Keratinocyte (primary cell): ENCODE data around the gene CDHR2. TPM values are rescaled to one million over a fixed set of nuclear protein-coding genes. Genes with fewer than 3 reads are reported as not detected.
A peak's percentile ranks its signal among the peaks of the same experiment; 100 is the strongest.

ENCODE experiments used
- DNase-seq: peaks from one replicate; pipeline ENCODE4 v3.0.0-alpha.2; 2011; ENCODE audit warnings: low read depth, missing footprints, low spot score
- FAIRE-seq: peaks from 2 replicates; lab custom pipeline; 2011; peaks lifted over from hg19 to GRCh38; lab: Jason Lieb, UNC
- H2AFZ ChIP-seq: 2 replicates; pipeline ENCODE4 v1.6.0; 2012; ENCODE audit warnings: low read length, control low read depth, inconsistent platforms; ENCODE audit not compliant: control insufficient read depth
- H3K27ac ChIP-seq: 2 replicates; pipeline ENCODE4 v1.5.1; 2011; ENCODE audit warnings: low read length; ENCODE audit not compliant: control insufficient read depth, insufficient read depth
- H3K27me3 ChIP-seq: 3 replicates; pipeline ENCODE4 v1.6.0; 2011; ENCODE audit warnings: low read length; ENCODE audit not compliant: control insufficient read depth, insufficient read depth; ENCODE audit errors: extremely low read depth
- H3K36me3 ChIP-seq, 2 experiments: 2 replicates in 1 of 2; 3 replicates in 1 of 2; pipeline ENCODE4 v1.5.1; 2011; ENCODE audit warnings: low read length in 2 of 2, mild to moderate bottlenecking in 1 of 2; ENCODE audit not compliant: control insufficient read depth in 2 of 2, insufficient read depth in 2 of 2; ENCODE audit errors: extremely low read depth in 1 of 2
- H3K4me1 ChIP-seq: 3 replicates; pipeline ENCODE4 v1.5.1; 2011; ENCODE audit warnings: low read length; ENCODE audit not compliant: control insufficient read depth, insufficient read depth; ENCODE audit errors: extremely low read depth
- H3K4me2 ChIP-seq: 3 replicates; pipeline ENCODE4 v1.6.0; 2011; ENCODE audit warnings: low read depth, low read length; ENCODE audit not compliant: control insufficient read depth, insufficient read depth; ENCODE audit errors: extremely low read depth
- H3K4me3 ChIP-seq, 3 experiments: fragments of 200-600 bp in 1 of 3; sonication (generic) in 1 of 3; 2 replicates in 2 of 3; 3 replicates in 1 of 3; pipeline ENCODE4 v1.5.1; 2011 to 2016; ENCODE audit warnings: low read length in 3 of 3, mild to moderate bottlenecking in 3 of 3, control low read depth in 2 of 3, inconsistent platforms in 1 of 3, low read depth in 1 of 3, mixed read lengths in 1 of 3, mixed run types in 1 of 3, moderate library complexity in 1 of 3; ENCODE audit not compliant: control insufficient read depth in 2 of 3, insufficient read depth in 2 of 3; ENCODE audit errors: extremely low read depth in 1 of 3
- H3K79me2 ChIP-seq: 2 replicates; pipeline ENCODE4 v1.6.0; 2012; ENCODE audit warnings: low read length; ENCODE audit not compliant: control insufficient read depth, insufficient read depth
- H3K9ac ChIP-seq: 3 replicates; pipeline ENCODE4 v1.6.0; 2011; ENCODE audit warnings: low read length; ENCODE audit not compliant: control insufficient read depth, insufficient read depth; ENCODE audit errors: extremely low read depth
- H3K9me1 ChIP-seq: 3 replicates; pipeline ENCODE4 v1.6.0; 2011; ENCODE audit warnings: low read length; ENCODE audit not compliant: control insufficient read depth, insufficient read depth; ENCODE audit errors: extremely low read depth
- H3K9me3 ChIP-seq: 2 replicates; pipeline ENCODE4 v1.5.1; 2012; ENCODE audit warnings: low read depth, low read length; ENCODE audit not compliant: control insufficient read depth
- H4K20me1 ChIP-seq: 3 replicates; pipeline ENCODE4 v1.6.0; 2011; ENCODE audit warnings: low read length; ENCODE audit not compliant: control insufficient read depth, insufficient read depth; ENCODE audit errors: extremely low read depth
- CTCF ChIP-seq, 3 experiments: IDR thresholded peaks in 1 of 3; conservative IDR thresholded peaks in 1 of 3; optimal IDR thresholded peaks in 1 of 3; 2 replicates in 2 of 3; 3 replicates in 1 of 3; pipeline versions ENCODE3 to v1.5.1; 2011; ENCODE audit warnings: low read length in 3 of 3, mild to moderate bottlenecking in 3 of 3, moderate library complexity in 2 of 3, control low read depth in 1 of 3, inconsistent platforms in 1 of 3; ENCODE audit not compliant: insufficient read depth in 2 of 3; ENCODE audit errors: extremely low read depth in 1 of 3
- EZH2 ChIP-seq: IDR thresholded peaks from one replicate; pipeline ENCODE4 v1.6.1; 2012; ENCODE audit warnings: inconsistent platforms, mild to moderate bottlenecking, low read length, moderate library complexity
- dilution Hi-C: fragments of 300-500 bp; cut with MboI; formaldehyde crosslinking; loops from one replicate; pipeline ENCODE4 v1.7.0; 2020; ENCODE audit warnings: low sequenced_read_pairs; ENCODE audit not compliant: extremely low pct_ligation_motif_present
- polyA plus RNA-seq, 5 experiments: library from polyadenylated mRNA; depleted of rRNA in 3 of 5; stranded (reverse) in 3 of 5; stranded (forward) in 1 of 5; unstranded in 1 of 5; fragments of >200 nt; gene quantifications; 1 replicate in 1 of 5; 2 replicates in 3 of 5; 3 replicates in 1 of 5; pipeline versions ENCODE4 v1.2.1 to v1.2.3, GENCODE V29; 2011 to 2012; ENCODE audit warnings: missing spikeins in 2 of 5, low read depth in 1 of 5, low replicate concordance in 1 of 5

Gene CDHR2
- polyA plus RNA-seq, 1 donor (not counting 4 experiments of a cell fraction or from before 2014, with no cell fraction given) = not detected

- Histone ChIP-seq H3K9ac (peak overlapping the region; percentile 64), H3K9me1 (no peaks in the 10 kb centered on the region), H4K20me1 (no peaks in the 10 kb centered on the region), H2AFZ (no peak overlapping the region), H3K79me2 (peaks cover 1% of the 10 kb centered on the region), H3K4me1 (peaks cover 43% of the 10 kb centered on the region), H3K27ac (peak overlapping the region; percentile 78), H3K27me3 (no peaks in the 10 kb centered on the region), H3K36me3 (no peaks in the 10 kb centered on the region), H3K4me3 (peak overlapping the region in 1 of 3 experiments; percentile 26), H3K9me3 (no peaks in the 10 kb centered on the region), H3K4me2 (peak overlapping the region; percentile 64)
- dilution Hi-C loops = no loop called here
- TF ChIP-seq EZH2 = no peak
- no peak for TF ChIP-seq CTCF (optimal IDR thresholded peaks at IDR 0.05 in 1 of 3, IDR thresholded peaks at IDR 0.05 in 1 of 3, conservative IDR thresholded peaks at IDR 0.05 in 1 of 3; ENCODE audit: extremely low read depth in 1 of 3, insufficient read depth in 2 of 3, low read length in 3 of 3)
- no peak for FAIRE-seq
- DNase-seq = no peak
These were observed 3.8 kb upstream of the CDHR2 start for GRCh38 chr5:176545388-176545736.

GRCh38 chr5:176545737-176546509, 3.2 kb upstream of the CDHR2 start:
- FAIRE-seq = peak; percentile 79
- H3K9ac ChIP-seq = peak overlapping the region; percentile 64

More at GRCh38 chr5:176545737-176546509, 3.2 kb upstream of the CDHR2 start:
- peak overlapping the region in 1 of 3 experiments; percentile 26 for H3K4me3 ChIP-seq
- no peaks in the 10 kb centered on the region for H4K20me1 ChIP-seq
- TF ChIP-seq EZH2 (no peak), CTCF (optimal IDR thresholded peaks at IDR 0.05 in 1 of 3, IDR thresholded peaks at IDR 0.05 in 1 of 3, conservative IDR thresholded peaks at IDR 0.05 in 1 of 3; ENCODE audit: extremely low read depth in 1 of 3, insufficient read depth in 2 of 3, low read length in 3 of 3) (no peak)
- peak overlapping the region; percentile 64 for H3K4me2 ChIP-seq
- no peaks in the 10 kb centered on the region for H3K9me3 ChIP-seq
- H2AFZ ChIP-seq = peak overlapping the region; percentile 12
- peak overlapping the region; percentile 78 for H3K27ac ChIP-seq
- no peaks in the 10 kb centered on the region for H3K9me1 ChIP-seq
- peaks cover 1% of the 10 kb centered on the region for H3K79me2 ChIP-seq
- H3K4me1 ChIP-seq = peaks cover 43% of the 10 kb centered on the region
- H3K36me3 ChIP-seq = no peaks in the 10 kb centered on the region
- H3K27me3 ChIP-seq = no peaks in the 10 kb centered on the region
- DNase-seq = peak; percentile 84
- dilution Hi-C loops = no loop called here
